Thyroid gland (tissue), 4 donors: ENCODE measurements around the gene ZNF138. TPM values are rescaled to one million over a fixed set of nuclear protein-coding genes. Genes with fewer than 3 reads are reported as not detected.

Source experiments
- DNase-seq, 2 donors: peaks; one replicate each; pipeline ENCODE4 v3.0.0-alpha.2; 2019
- H3K27ac ChIP-seq, 3 donors: fragments of 200-600 bp; sonication (generic); 1 replicate in 2 of 3; 2 replicates in 1 of 3; pipeline ENCODE4 v1.5.1; 2016 to 2019; ENCODE audit warnings: mild to moderate bottlenecking in 1 of 3, moderate library complexity in 1 of 3
- H3K27me3 ChIP-seq: fragments of 200-600 bp; sonication (generic); one replicate; pipeline ENCODE4 v1.5.1; 2019
- H3K36me3 ChIP-seq, 2 donors: fragments of 200-600 bp; sonication (generic); one replicate each; pipeline ENCODE4 v1.5.1; 2016 to 2019
- H3K4me1 ChIP-seq, 2 donors: fragments of 200-600 bp; sonication (generic); one replicate each; pipeline ENCODE4 v1.5.1; 2017 to 2019
- H3K4me3 ChIP-seq, 3 donors: fragments of 200-600 bp; sonication (generic); replicated peaks in 1 of 3; 1 replicate in 2 of 3; 2 replicates in 1 of 3; pipeline ENCODE4 v1.5.1; 2016; ENCODE audit warnings: mild to moderate bottlenecking in 1 of 3
- H3K9me3 ChIP-seq: fragments of 200-600 bp; sonication (generic); one replicate; pipeline ENCODE4 v1.5.1; 2017
- POLR2A ChIP-seq, 2 donors: fragments of 450-650 bp; IDR thresholded peaks; one replicate each; pipeline ENCODE4 v1.6.1; 2017; ENCODE audit warnings: antibody characterized with exemption in 2 of 2, mild to moderate bottlenecking in 2 of 2, moderate library complexity in 1 of 2
- WGBS, 2 donors: methylation state at CpG; one replicate each; pipeline ENCODE4 v1.1.5; 2017; 5-methylcytosine and 5-hydroxymethylcytosine counted together
- intact Hi-C: fragments of 100-400 bp; cut with DNase I; formaldehyde crosslinking; loops from one replicate; pipeline ENCODE4 v1.15.1; 2023
- total RNA-seq, 4 donors: library from RNA; depleted of rRNA; stranded (reverse); fragments of >200 nt; gene quantifications; one replicate each; pipeline ENCODE4 v1.2.3, GENCODE V29; 2016
- TF ChIP-seq, protein P1 (sequence below), 6 experiments: fragments of 200-600 bp in 3 of 6; fragments of 450-650 bp in 3 of 6; sonication (generic) in 3 of 6; IDR thresholded peaks; one replicate each; pipeline ENCODE4 v1.5.1; 2016 to 2019; ENCODE audit warnings: antibody characterized with exemption in 6 of 6, mild to moderate bottlenecking in 2 of 6, inconsistent platforms in 1 of 6, moderate library complexity in 1 of 6

ZNF138 gene
- total RNA-seq, 4 donors from 2014 or later = 13.3 to 30.5 (median 21.8) TPM

GRCh38 chr7:64869121-64869725 is 75.0 kb downstream of the ZNF138 start:
- 79 to 83% methylated on average over 8 of the region's 8 CpGs for WGBS, 2 donors
- H3K9me3 ChIP-seq = no peaks in the 10 kb centered on the region
- no peak overlapping the region for H3K27ac ChIP-seq
- intact Hi-C loops = no loop called here
- TF ChIP-seq POLR2A (IDR thresholded peaks at IDR 0.05) = no peak
- no peak overlapping the region for H3K4me3 ChIP-seq
- no peaks in the 10 kb centered on the region for H3K36me3 ChIP-seq
- no peak for DNase-seq
- H3K4me1 ChIP-seq = no peaks in the 10 kb centered on the region
- H3K27me3 ChIP-seq = no peaks in the 10 kb centered on the region

DNA sequence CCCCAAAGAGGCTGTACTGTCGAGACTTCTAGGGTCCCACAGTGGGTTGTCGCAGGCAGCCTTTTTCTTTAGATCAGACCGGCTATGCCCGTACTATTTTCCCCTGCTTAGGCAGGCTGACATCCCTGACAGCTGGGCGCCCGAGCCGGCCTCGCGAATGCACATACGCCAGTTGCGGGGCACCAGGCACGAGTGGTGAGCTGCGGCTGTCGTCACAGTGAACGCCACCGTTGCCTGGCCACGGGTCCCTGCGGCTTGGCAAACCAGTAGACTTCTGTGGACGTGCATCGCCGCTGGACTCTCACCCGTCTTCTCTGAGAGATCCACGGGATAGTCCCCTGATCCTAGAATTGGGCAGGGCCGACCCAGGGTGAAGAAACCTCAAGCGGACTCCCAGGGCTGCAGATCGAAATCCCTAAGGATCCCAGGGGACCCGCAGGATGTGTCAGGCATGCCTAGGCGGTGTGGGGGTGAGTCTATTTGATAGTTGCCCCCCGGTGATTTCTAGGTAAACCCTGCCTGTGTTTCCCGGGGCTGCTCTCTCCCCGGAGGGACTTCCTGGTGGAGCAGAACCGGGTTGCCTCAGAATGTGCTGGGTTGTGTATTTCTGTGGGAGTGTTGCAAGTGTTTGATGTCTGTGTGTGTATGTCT is 75.8 kb downstream of the ZNF138 start:
- Histone ChIP-seq H3K9me3 (no peaks in the 10 kb centered on the region), H3K36me3 (no peaks in the 10 kb centered on the region), H3K4me3 (no peak overlapping the region), H3K27me3 (no peaks in the 10 kb centered on the region), H3K27ac (no peak overlapping the region), H3K4me1 (no peaks in the 10 kb centered on the region)
- TF ChIP-seq, protein P1, sequence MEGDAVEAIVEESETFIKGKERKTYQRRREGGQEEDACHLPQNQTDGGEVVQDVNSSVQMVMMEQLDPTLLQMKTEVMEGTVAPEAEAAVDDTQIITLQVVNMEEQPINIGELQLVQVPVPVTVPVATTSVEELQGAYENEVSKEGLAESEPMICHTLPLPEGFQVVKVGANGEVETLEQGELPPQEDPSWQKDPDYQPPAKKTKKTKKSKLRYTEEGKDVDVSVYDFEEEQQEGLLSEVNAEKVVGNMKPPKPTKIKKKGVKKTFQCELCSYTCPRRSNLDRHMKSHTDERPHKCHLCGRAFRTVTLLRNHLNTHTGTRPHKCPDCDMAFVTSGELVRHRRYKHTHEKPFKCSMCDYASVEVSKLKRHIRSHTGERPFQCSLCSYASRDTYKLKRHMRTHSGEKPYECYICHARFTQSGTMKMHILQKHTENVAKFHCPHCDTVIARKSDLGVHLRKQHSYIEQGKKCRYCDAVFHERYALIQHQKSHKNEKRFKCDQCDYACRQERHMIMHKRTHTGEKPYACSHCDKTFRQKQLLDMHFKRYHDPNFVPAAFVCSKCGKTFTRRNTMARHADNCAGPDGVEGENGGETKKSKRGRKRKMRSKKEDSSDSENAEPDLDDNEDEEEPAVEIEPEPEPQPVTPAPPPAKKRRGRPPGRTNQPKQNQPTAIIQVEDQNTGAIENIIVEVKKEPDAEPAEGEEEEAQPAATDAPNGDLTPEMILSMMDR (IDR thresholded peaks at IDR 0.05) = no peak
- TF ChIP-seq POLR2A (IDR thresholded peaks at IDR 0.05) = no peak
- DNase-seq = no peak
- intact Hi-C loops = no loop called here
- WGBS, 2 donors = 95% methylated on average over 29 to 32 of the region's 32 CpGs

DNA sequence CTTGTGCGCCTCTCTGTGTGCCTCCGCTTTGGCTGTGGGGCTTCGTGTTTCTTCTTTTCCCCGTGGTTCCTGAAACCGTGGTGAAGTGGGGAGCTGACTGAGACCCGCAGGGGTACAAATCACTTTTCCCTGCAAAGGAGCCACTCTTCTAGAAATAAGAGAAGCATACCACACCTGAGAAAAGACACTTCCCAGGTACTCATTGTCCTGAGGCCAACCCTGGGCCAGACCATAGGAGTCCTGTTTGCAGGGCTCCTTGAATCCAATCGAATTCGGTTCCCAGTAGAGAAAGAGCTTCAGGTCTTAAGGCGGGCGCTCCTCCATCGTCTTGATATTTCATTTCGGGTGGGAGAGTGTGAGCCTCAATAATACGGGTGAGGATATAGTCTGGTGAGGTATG is 76.4 kb downstream of the ZNF138 start:
- H3K36me3 ChIP-seq = no peaks in the 10 kb centered on the region
- DNase-seq = no peak
- H3K27me3 ChIP-seq = no peaks in the 10 kb centered on the region
- H3K27ac ChIP-seq = no peak overlapping the region
- no peak for TF ChIP-seq POLR2A (IDR thresholded peaks at IDR 0.05)
- TF ChIP-seq, protein P1 (IDR thresholded peaks at IDR 0.05) = no peak
- H3K4me1 ChIP-seq = no peaks in the 10 kb centered on the region
- H3K4me3 ChIP-seq = no peak overlapping the region
- WGBS, 2 donors = 96 to 97% methylated on average over 13 of the region's 13 CpGs
- no peaks in the 10 kb centered on the region for H3K9me3 ChIP-seq
- intact Hi-C loops = no loop called here

DNA sequence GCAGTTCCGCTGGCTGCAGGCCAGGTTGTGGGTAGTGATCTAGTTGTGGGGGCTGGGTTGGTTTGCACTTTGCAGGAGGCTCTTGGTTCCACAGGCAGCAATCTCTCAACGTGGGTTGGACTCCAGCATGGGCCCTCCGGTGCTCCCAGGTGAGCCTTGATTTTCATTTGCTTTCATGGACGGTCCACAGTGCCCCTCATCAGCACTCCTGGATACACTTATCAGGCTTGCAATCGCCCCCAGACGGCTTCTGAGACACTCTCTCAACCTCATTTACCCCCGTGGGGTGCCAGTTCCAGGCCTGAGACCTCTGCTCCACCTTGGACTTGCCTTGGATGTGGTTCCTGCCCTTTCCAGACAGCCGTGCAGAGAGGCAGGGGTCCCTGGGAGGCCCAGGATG is 77.5 kb downstream of the ZNF138 start:
- 83 to 85% methylated on average over 5 to 8 of the region's 8 CpGs for WGBS, 2 donors
- intact Hi-C loops = no loop called here
- H3K4me1 ChIP-seq = no peaks in the 10 kb centered on the region
- no peak overlapping the region for H3K27ac ChIP-seq
- no peak for TF ChIP-seq POLR2A (IDR thresholded peaks at IDR 0.05)
- TF ChIP-seq, protein P1 (IDR thresholded peaks at IDR 0.05) = no peak
- no peaks in the 10 kb centered on the region for H3K27me3 ChIP-seq
- H3K4me3 ChIP-seq = no peak overlapping the region
- no peak for DNase-seq
- H3K9me3 ChIP-seq = no peaks in the 10 kb centered on the region
- H3K36me3 ChIP-seq = no peaks in the 10 kb centered on the region

- peaks cover 0 to 7% of the 10 kb centered on the region in 2 donors for H3K4me1 ChIP-seq
- no peak overlapping the region for H3K4me3 ChIP-seq
- intact Hi-C loops = no loop called here
- WGBS, 2 donors = 91 to 93% methylated on average over 32 to 36 of the region's 36 CpGs
- no peak overlapping the region for H3K27ac ChIP-seq
- TF ChIP-seq, protein P1 (IDR thresholded peaks at IDR 0.05) = no peak
- TF ChIP-seq POLR2A (IDR thresholded peaks at IDR 0.05) = no peak
- DNase-seq = no peak
- H3K9me3 ChIP-seq = no peaks in the 10 kb centered on the region
- H3K36me3 ChIP-seq = no peaks in the 10 kb centered on the region
- no peaks in the 10 kb centered on the region for H3K27me3 ChIP-seq
These were observed 78.3 kb downstream of the ZNF138 start for GRCh38 chr7:64872351-64873154.
